ENCODE results near the gene NDST4. TPM values are rescaled to one million over a fixed set of nuclear protein-coding genes. Genes with fewer than 3 reads are reported as not detected.
A peak's percentile ranks its signal among the peaks of the same experiment; 100 is the strongest.

The NDST4 gene
- not detected in 2 replicates for total RNA-seq (2012; rRNA removed)

GRCh38 chr4:115113506-115114106 lies at the start of gene NDST4:
Gene NDST4 (minus strand): TSS chr4:115113620. CDS start chr4:115077036, 36,584 bp downstream.
- no peaks in the 10 kb centered on the region for H3K36me3 ChIP-seq (ENCODE audit: insufficient read depth, low read length)
- no peaks in the 10 kb centered on the region for H3K9me3 ChIP-seq (replicated peaks; ENCODE audit: low read length)
- H3K9ac ChIP-seq (ENCODE audit: low read depth, low read length) = no peak within 1 kb of the TSS
- no peaks in the 10 kb centered on the region for H3K4me1 ChIP-seq (ENCODE audit: control insufficient read depth, insufficient read depth, low read length)
- H3K27me3 ChIP-seq (ENCODE audit: control insufficient read depth, insufficient read depth, low read length) = no peaks in the 10 kb centered on the region
- no peak within 1 kb of the TSS for H3K4me3 ChIP-seq (ENCODE audit: low read length)
- H3K4me2 ChIP-seq (ENCODE audit: low read length) = peak within 1 kb of the TSS; percentile 3

DNA sequence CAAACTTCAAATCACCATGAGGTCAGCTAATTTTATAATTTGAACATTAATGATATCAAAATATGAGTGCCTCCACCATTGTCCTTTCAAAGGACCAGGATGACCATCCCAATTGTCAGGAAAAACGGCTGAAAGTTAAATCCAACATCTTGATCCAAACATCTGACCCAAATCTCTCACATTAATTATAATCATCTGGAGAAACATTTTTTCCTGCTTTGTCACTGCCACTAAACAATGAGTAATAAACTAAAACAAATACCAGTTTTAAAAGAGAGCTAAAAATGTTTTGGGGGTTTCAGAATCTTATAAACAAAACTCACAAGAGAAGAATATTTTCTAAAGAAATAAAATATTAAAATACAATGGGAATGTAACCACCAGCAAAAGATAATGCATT lies 45.7 kb upstream of the NDST4 start:
- H3K27me3 ChIP-seq (ENCODE audit: control insufficient read depth, insufficient read depth, low read length) = no peaks in the 10 kb centered on the region
- H3K9me3 ChIP-seq (replicated peaks; ENCODE audit: low read length) = no peaks in the 10 kb centered on the region
- H3K36me3 ChIP-seq (ENCODE audit: insufficient read depth, low read length) = no peaks in the 10 kb centered on the region
- H3K9ac ChIP-seq (ENCODE audit: low read depth, low read length) = no peak overlapping the region
- H3K4me3 ChIP-seq (ENCODE audit: low read length) = no peak overlapping the region
- H3K4me2 ChIP-seq (ENCODE audit: low read length) = no peak overlapping the region
- H3K4me1 ChIP-seq (ENCODE audit: control insufficient read depth, insufficient read depth, low read length) = no peaks in the 10 kb centered on the region

DNA sequence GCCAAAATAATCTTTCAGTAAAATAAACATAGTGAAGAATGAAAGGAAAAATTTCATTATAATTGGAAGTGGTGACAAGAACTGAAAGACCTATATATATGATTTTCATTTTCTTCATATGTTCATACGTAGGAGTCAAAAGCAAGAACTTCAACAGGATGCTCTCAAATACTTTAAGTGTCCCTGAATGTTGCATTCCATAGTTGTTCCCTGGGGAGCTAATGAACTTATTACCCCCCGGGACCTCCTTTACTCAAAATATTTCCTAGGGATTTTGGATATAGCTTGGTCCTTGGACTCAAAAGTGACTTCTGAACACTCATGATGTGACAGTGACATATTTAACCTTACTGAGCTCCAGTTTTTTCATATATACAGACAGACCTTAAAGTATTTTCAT lies 44.9 kb upstream of the NDST4 start:
- no peaks in the 10 kb centered on the region for H3K27me3 ChIP-seq (ENCODE audit: control insufficient read depth, insufficient read depth, low read length)
- H3K9me3 ChIP-seq (replicated peaks; ENCODE audit: low read length) = no peaks in the 10 kb centered on the region
- no peaks in the 10 kb centered on the region for H3K36me3 ChIP-seq (ENCODE audit: insufficient read depth, low read length)
- no peak overlapping the region for H3K9ac ChIP-seq (ENCODE audit: low read depth, low read length)
- no peak overlapping the region for H3K4me3 ChIP-seq (ENCODE audit: low read length)
- H3K4me1 ChIP-seq (ENCODE audit: control insufficient read depth, insufficient read depth, low read length) = no peaks in the 10 kb centered on the region
- no peak overlapping the region for H3K4me2 ChIP-seq (ENCODE audit: low read length)

- H3K9me3 ChIP-seq (replicated peaks; ENCODE audit: low read length) = no peaks in the 10 kb centered on the region
- no peaks in the 10 kb centered on the region for H3K36me3 ChIP-seq (ENCODE audit: insufficient read depth, low read length)
- no peaks in the 10 kb centered on the region for H3K4me1 ChIP-seq (ENCODE audit: control insufficient read depth, insufficient read depth, low read length)
- no peak overlapping the region for H3K4me2 ChIP-seq (ENCODE audit: low read length)
- H3K27me3 ChIP-seq (ENCODE audit: control insufficient read depth, insufficient read depth, low read length) = no peaks in the 10 kb centered on the region
- no peak overlapping the region for H3K4me3 ChIP-seq (ENCODE audit: low read length)
- H3K9ac ChIP-seq (ENCODE audit: low read depth, low read length) = no peak overlapping the region
Measured at GRCh38 chr4:115154826-115155225, 41.4 kb upstream of the NDST4 start.

- Histone ChIP-seq H3K36me3 (ENCODE audit: insufficient read depth, low read length) (no peaks in the 10 kb centered on the region), H3K4me3 (ENCODE audit: low read length) (no peak overlapping the region), H3K27me3 (ENCODE audit: control insufficient read depth, insufficient read depth, low read length) (no peaks in the 10 kb centered on the region), H3K4me2 (ENCODE audit: low read length) (no peak overlapping the region), H3K9me3 (replicated peaks; ENCODE audit: low read length) (no peaks in the 10 kb centered on the region), H3K9ac (ENCODE audit: low read depth, low read length) (no peak overlapping the region), H3K4me1 (ENCODE audit: control insufficient read depth, insufficient read depth, low read length) (no peaks in the 10 kb centered on the region)
Measured at GRCh38 chr4:115152965-115153364, 39.5 kb upstream of the NDST4 start.

GRCh38 chr4:115152081-115152480 lies 38.7 kb upstream of the NDST4 start:
- Histone ChIP-seq H3K36me3 (ENCODE audit: insufficient read depth, low read length) (no peaks in the 10 kb centered on the region), H3K9ac (ENCODE audit: low read depth, low read length) (no peak overlapping the region), H3K27me3 (ENCODE audit: control insufficient read depth, insufficient read depth, low read length) (no peaks in the 10 kb centered on the region), H3K4me1 (ENCODE audit: control insufficient read depth, insufficient read depth, low read length) (no peaks in the 10 kb centered on the region), H3K4me2 (ENCODE audit: low read length) (no peak overlapping the region), H3K9me3 (replicated peaks; ENCODE audit: low read length) (no peaks in the 10 kb centered on the region), H3K4me3 (ENCODE audit: low read length) (no peak overlapping the region)

GRCh38 chr4:115149106-115149505 lies 35.7 kb upstream of the NDST4 start:
- no peaks in the 10 kb centered on the region for H3K4me1 ChIP-seq (ENCODE audit: control insufficient read depth, insufficient read depth, low read length)
- H3K4me2 ChIP-seq (ENCODE audit: low read length) = no peak overlapping the region
- no peaks in the 10 kb centered on the region for H3K36me3 ChIP-seq (ENCODE audit: insufficient read depth, low read length)
- H3K4me3 ChIP-seq (ENCODE audit: low read length) = no peak overlapping the region
- H3K27me3 ChIP-seq (ENCODE audit: control insufficient read depth, insufficient read depth, low read length) = no peaks in the 10 kb centered on the region
- peaks cover 4% of the 10 kb centered on the region for H3K9me3 ChIP-seq (replicated peaks; ENCODE audit: low read length)
- H3K9ac ChIP-seq (ENCODE audit: low read depth, low read length) = no peak overlapping the region

DNA sequence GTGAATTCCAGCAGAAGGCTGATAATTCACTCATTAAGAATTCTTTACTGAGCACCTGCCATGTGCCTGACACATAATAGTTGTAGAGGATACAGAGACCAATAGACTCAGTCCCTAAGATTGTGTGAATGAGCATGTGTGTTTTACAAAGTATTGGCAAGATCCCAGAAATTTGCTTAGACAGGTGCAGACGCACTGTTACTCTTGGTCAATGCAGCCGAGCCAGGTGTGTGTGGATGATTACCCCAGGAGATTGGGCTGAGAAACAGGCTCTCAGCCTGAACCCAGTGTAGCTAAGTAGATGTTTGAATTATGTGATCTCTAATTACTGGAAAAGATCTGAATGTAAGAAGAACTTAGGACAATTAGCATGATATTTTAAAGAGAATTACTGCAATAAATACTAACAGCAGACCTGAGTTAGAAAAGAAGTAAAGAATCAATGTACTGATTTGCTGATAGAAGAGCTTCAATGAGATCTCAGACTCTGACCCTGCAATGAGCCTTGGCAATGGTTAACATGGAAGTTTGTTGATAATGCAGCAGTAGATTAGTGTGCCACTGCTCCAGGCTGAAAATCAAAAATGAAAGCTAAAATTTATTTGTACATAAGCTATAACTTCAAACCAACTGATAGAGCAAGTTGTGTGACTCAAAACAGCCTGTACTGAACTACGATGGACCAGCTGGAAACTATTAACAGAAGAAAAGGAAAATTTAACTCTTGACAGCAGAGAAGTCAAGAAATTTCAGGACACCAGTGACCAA lies 32.2 kb upstream of the NDST4 start:
- no peaks in the 10 kb centered on the region for H3K27me3 ChIP-seq (ENCODE audit: control insufficient read depth, insufficient read depth, low read length)
- H3K9me3 ChIP-seq (replicated peaks; ENCODE audit: low read length) = peaks cover 4% of the 10 kb centered on the region
- H3K4me3 ChIP-seq (ENCODE audit: low read length) = no peak overlapping the region
- no peak overlapping the region for H3K4me2 ChIP-seq (ENCODE audit: low read length)
- H3K36me3 ChIP-seq (ENCODE audit: insufficient read depth, low read length) = no peaks in the 10 kb centered on the region
- no peak overlapping the region for H3K9ac ChIP-seq (ENCODE audit: low read depth, low read length)
- no peaks in the 10 kb centered on the region for H3K4me1 ChIP-seq (ENCODE audit: control insufficient read depth, insufficient read depth, low read length)

DNA sequence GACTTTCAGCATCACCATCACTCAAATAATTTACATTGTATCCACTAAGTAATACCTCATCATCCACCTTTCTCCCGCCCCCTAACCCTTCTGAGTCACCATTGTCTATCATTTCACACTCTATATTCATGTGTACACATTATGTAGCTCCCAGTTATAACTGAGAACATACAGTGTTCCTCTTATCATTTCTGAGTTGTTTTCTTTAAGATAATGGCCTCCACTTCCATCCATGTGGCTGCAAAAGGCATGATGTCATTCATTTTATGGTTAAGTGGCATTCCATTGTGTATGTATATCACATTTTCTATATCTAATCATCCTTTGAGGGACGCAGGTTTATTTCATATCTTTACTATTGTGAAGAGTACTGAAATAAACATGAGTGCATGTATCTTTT lies 14.6 kb upstream of the NDST4 start:
- Histone ChIP-seq H3K4me3 (ENCODE audit: low read length) (no peak overlapping the region), H3K4me1 (ENCODE audit: control insufficient read depth, insufficient read depth, low read length) (no peaks in the 10 kb centered on the region), H3K9ac (ENCODE audit: low read depth, low read length) (no peak overlapping the region), H3K27me3 (ENCODE audit: control insufficient read depth, insufficient read depth, low read length) (no peaks in the 10 kb centered on the region), H3K36me3 (ENCODE audit: insufficient read depth, low read length) (no peaks in the 10 kb centered on the region), H3K9me3 (replicated peaks; ENCODE audit: low read length) (no peaks in the 10 kb centered on the region), H3K4me2 (ENCODE audit: low read length) (no peak overlapping the region)

- no peaks in the 10 kb centered on the region for H3K36me3 ChIP-seq (ENCODE audit: insufficient read depth, low read length)
- H3K4me2 ChIP-seq (ENCODE audit: low read length) = no peak overlapping the region
- H3K9ac ChIP-seq (ENCODE audit: low read depth, low read length) = no peak overlapping the region
- no peaks in the 10 kb centered on the region for H3K27me3 ChIP-seq (ENCODE audit: control insufficient read depth, insufficient read depth, low read length)
- H3K4me1 ChIP-seq (ENCODE audit: control insufficient read depth, insufficient read depth, low read length) = no peaks in the 10 kb centered on the region
- H3K9me3 ChIP-seq (replicated peaks; ENCODE audit: low read length) = no peaks in the 10 kb centered on the region
- H3K4me3 ChIP-seq (ENCODE audit: low read length) = no peak overlapping the region
Measured at GRCh38 chr4:115126491-115126890, 13.1 kb upstream of the NDST4 start.

- Histone ChIP-seq H3K9ac (ENCODE audit: low read depth, low read length) (no peak overlapping the region), H3K9me3 (replicated peaks; ENCODE audit: low read length) (no peaks in the 10 kb centered on the region), H3K4me3 (ENCODE audit: low read length) (no peak overlapping the region), H3K4me2 (ENCODE audit: low read length) (no peak overlapping the region), H3K36me3 (ENCODE audit: insufficient read depth, low read length) (no peaks in the 10 kb centered on the region), H3K27me3 (ENCODE audit: control insufficient read depth, insufficient read depth, low read length) (no peaks in the 10 kb centered on the region), H3K4me1 (ENCODE audit: control insufficient read depth, insufficient read depth, low read length) (no peaks in the 10 kb centered on the region)
Measured at GRCh38 chr4:115121351-115122043, 8.1 kb upstream of the NDST4 start.
